Gastroesophageal sphincter (tissue), 2 donors: Measurements from ENCODE around the gene CHCHD1.

Source experiments
- POLR2A ChIP-seq, 2 donors: fragments of 450-650 bp; IDR thresholded peaks; one replicate each; pipeline ENCODE4 v1.6.1; 2017; ENCODE audit warnings: antibody characterized with exemption in 2 of 2, mild to moderate bottlenecking in 2 of 2, moderate library complexity in 1 of 2
- POLR2AphosphoS5 ChIP-seq: sonication (generic); formaldehyde crosslinking; IDR thresholded peaks from one replicate; pipeline ENCODE4 v1.6.1; 2017; ENCODE audit warnings: antibody characterized with exemption

GRCh38 chr10:73809061-73809818 is 27.4 kb downstream of the CHCHD1 start:
- TF ChIP-seq POLR2A (IDR thresholded peaks at IDR 0.05), result no peak
- no peak for TF ChIP-seq POLR2AphosphoS5
